Progenitor cell of endocrine pancreas (in vitro differentiated cells): ENCODE results near the gene HELQ. TPM values are rescaled to one million over a fixed set of nuclear protein-coding genes. Genes with fewer than 3 reads are reported as not detected.
"Not testable (repeated sequence)": the region's sequence is repeated elsewhere in the genome, so short reads cannot be mapped to it uniquely, and the experiment has no call there.

Source experiments
- DNase-seq: peaks from one replicate; pipeline ENCODE4 v3.0.0; 2021; ENCODE audit warnings: low spot score; ENCODE audit not compliant: unreplicated experiment
- H3K27ac Mint-ChIP-seq: 2 replicates; pipeline ENCODE4 v1.8.0; 2021; ENCODE audit warnings: mild to moderate bottlenecking, moderate library complexity, mixed read lengths
- H3K27me3 Mint-ChIP-seq: 2 replicates; pipeline ENCODE4 v1.8.0; 2021; ENCODE audit warnings: mixed read lengths
- H3K36me3 Mint-ChIP-seq: 2 replicates; pipeline ENCODE4 v1.8.0; 2022; ENCODE audit warnings: mixed read lengths; ENCODE audit not compliant: insufficient read depth
- H3K4me1 Mint-ChIP-seq: 2 replicates; pipeline ENCODE4 v1.8.0; 2021; ENCODE audit warnings: low read depth, mixed read lengths
- H3K4me3 Mint-ChIP-seq: 2 replicates; pipeline ENCODE4 v1.8.0; 2021; ENCODE audit warnings: low read depth, mild to moderate bottlenecking, moderate library complexity, mixed read lengths
- H3K9me3 Mint-ChIP-seq: 2 replicates; pipeline ENCODE4 v1.8.0; 2021; ENCODE audit warnings: low read depth, mixed read lengths
- total RNA-seq: library from RNA; stranded (reverse); gene quantifications from 2 replicates; pipeline ENCODE4 v1.2.1, GENCODE V29; 2021
- TF ChIP-seq, protein P1 (sequence below): fragments of 200-600 bp; sonication (generic); IDR thresholded peaks from one replicate; pipeline ENCODE4 v1.5.0; 2021; ENCODE audit warnings: antibody characterized with exemption, mild to moderate bottlenecking; ENCODE audit not compliant: unreplicated experiment

The HELQ gene
- total RNA-seq, 1 donor from 2014 or later, result 18.9 TPM

DNA sequence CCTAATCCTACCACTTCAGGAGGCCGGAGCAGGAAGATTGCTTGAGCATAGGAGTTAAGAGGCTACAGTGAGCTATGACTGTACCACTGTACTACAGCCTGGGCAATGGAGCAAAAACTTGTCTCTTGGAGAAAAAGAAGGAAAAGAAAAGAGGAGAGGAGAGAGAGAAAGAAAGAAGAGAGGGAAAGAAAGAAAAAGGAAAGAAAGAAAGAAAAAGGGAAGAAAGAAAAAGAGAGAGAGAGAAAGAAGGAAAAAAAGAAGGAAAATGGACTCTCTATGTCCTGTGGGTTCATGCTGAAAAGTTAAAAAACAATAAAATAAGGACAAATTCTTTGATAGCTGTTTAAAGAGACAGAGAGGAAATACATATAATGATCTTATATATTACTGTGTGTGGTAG, 42.6 kb upstream of the HELQ start:
- DNase-seq, result no peak
- peak overlapping the region; percentile 21 for H3K27ac Mint-ChIP-seq
- no peak overlapping the region for H3K4me3 Mint-ChIP-seq
- H3K27me3 Mint-ChIP-seq, result no peaks in the 10 kb centered on the region
- TF ChIP-seq, protein P1, sequence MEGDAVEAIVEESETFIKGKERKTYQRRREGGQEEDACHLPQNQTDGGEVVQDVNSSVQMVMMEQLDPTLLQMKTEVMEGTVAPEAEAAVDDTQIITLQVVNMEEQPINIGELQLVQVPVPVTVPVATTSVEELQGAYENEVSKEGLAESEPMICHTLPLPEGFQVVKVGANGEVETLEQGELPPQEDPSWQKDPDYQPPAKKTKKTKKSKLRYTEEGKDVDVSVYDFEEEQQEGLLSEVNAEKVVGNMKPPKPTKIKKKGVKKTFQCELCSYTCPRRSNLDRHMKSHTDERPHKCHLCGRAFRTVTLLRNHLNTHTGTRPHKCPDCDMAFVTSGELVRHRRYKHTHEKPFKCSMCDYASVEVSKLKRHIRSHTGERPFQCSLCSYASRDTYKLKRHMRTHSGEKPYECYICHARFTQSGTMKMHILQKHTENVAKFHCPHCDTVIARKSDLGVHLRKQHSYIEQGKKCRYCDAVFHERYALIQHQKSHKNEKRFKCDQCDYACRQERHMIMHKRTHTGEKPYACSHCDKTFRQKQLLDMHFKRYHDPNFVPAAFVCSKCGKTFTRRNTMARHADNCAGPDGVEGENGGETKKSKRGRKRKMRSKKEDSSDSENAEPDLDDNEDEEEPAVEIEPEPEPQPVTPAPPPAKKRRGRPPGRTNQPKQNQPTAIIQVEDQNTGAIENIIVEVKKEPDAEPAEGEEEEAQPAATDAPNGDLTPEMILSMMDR, result no peak
- H3K36me3 Mint-ChIP-seq, result no peaks in the 10 kb centered on the region
- peaks cover 2% of the 10 kb centered on the region for H3K4me1 Mint-ChIP-seq
- no peaks in the 10 kb centered on the region for H3K9me3 Mint-ChIP-seq

- H3K4me1 Mint-ChIP-seq, H3K36me3 Mint-ChIP-seq, DNase-seq, H3K4me3 Mint-ChIP-seq, H3K27me3 Mint-ChIP-seq, H3K9me3 Mint-ChIP-seq: not testable (repeated sequence)
- peak overlapping the region; percentile 15 for H3K27ac Mint-ChIP-seq
Measured at GRCh38 chr4:83496085-83496917, 40.7 kb upstream of the HELQ start.

- no peak for DNase-seq
- TF ChIP-seq, protein P1, result peak; percentile 86
- no peaks in the 10 kb centered on the region for H3K36me3 Mint-ChIP-seq
- H3K27me3 Mint-ChIP-seq, result no peaks in the 10 kb centered on the region
- H3K4me3 Mint-ChIP-seq, result no peak overlapping the region
- H3K27ac Mint-ChIP-seq, result no peak overlapping the region
- peaks cover 3% of the 10 kb centered on the region for H3K4me1 Mint-ChIP-seq
- H3K9me3 Mint-ChIP-seq, result no peaks in the 10 kb centered on the region
Measured at GRCh38 chr4:83490876-83491450, 35.3 kb upstream of the HELQ start.

DNA sequence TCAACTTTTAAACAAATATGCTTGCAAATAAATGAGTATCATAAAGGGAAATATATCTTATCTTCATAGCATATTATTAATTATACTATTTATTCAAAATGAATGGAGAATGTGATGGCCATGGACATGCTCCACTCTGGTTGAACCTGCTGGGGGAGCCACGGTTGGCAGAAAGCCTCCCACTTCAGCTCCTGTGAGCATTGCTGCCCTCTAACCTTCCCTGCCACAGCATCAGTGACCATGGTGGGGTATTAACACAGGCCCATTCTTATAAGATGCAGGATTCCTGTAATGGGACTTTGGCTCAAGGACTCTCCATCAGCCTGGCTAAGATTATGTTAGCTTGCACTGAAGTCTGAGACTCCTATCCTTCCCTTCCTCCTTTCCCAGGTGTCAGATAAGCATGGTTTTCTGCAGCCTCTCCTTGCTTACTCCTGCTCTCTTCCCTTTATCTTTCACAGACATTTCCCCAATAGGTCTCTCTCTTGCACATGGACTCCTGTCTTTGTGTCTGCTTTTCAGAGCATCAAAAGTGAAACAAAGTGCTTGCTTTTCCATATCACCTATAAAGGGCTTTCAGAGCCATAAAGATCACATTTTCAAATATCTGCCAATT, 34.2 kb upstream of the HELQ start:
- Mint-ChIP-seq H3K4me3 (no peak overlapping the region), H3K9me3 (no peaks in the 10 kb centered on the region), H3K27ac (no peak overlapping the region), H3K36me3 (no peaks in the 10 kb centered on the region), H3K27me3 (no peaks in the 10 kb centered on the region), H3K4me1 (peaks cover 4% of the 10 kb centered on the region)
- DNase-seq, result no peak
- TF ChIP-seq, protein P1, result no peak

GRCh38 chr4:83486457-83487129, 31.0 kb upstream of the HELQ start:
- TF ChIP-seq, protein P1, result no peak
- no peaks in the 10 kb centered on the region for H3K9me3 Mint-ChIP-seq

More at GRCh38 chr4:83486457-83487129, 31.0 kb upstream of the HELQ start:
- no peak for DNase-seq
- Mint-ChIP-seq H3K27ac (no peak overlapping the region), H3K4me1 (peaks cover 8% of the 10 kb centered on the region), H3K27me3 (no peaks in the 10 kb centered on the region), H3K36me3 (no peaks in the 10 kb centered on the region), H3K4me3 (no peak overlapping the region)
